OCI-LY1 (cell line): Measurements from ENCODE around the gene CHRM5.

Experiments used
- CTCF ChIP-seq: fragments of 200-600 bp; sonication (generic), shearing (Covaris generic); IDR thresholded peaks from 2 replicates; pipeline ENCODE4 v1.5.1; 2017; ENCODE audit warnings: mild to moderate bottlenecking, antibody characterized with exemption, low read length, moderate library complexity, mixed read lengths
- EZH2 ChIP-seq: fragments of 200-600 bp; sonication (generic), shearing (Covaris generic); IDR thresholded peaks from 2 replicates; pipeline ENCODE4 v1.8.0; 2017; ENCODE audit warnings: borderline replicate concordance, mixed run types, mild to moderate bottlenecking, antibody characterized with exemption, low read length, moderate library complexity, mixed read lengths

GRCh38 chr15:34106423-34106822 is 138.1 kb downstream of the CHRM5 start:
- TF ChIP-seq CTCF (no peak), EZH2 (no peak)
